GM21360 (cell line): ENCODE measurements around the gene CRTC1.
A peak's percentile ranks its signal among the peaks of the same experiment; 100 is the strongest.

ENCODE experiments used
- ATAC-seq: cut with Tn5 transposase; IDR thresholded peaks from one replicate; pipeline ENCODE4 v1.9.1; 2021; ENCODE audit warnings: mild to moderate bottlenecking, moderate library complexity; ENCODE audit not compliant: unreplicated experiment

CRTC1 gene, protein sequence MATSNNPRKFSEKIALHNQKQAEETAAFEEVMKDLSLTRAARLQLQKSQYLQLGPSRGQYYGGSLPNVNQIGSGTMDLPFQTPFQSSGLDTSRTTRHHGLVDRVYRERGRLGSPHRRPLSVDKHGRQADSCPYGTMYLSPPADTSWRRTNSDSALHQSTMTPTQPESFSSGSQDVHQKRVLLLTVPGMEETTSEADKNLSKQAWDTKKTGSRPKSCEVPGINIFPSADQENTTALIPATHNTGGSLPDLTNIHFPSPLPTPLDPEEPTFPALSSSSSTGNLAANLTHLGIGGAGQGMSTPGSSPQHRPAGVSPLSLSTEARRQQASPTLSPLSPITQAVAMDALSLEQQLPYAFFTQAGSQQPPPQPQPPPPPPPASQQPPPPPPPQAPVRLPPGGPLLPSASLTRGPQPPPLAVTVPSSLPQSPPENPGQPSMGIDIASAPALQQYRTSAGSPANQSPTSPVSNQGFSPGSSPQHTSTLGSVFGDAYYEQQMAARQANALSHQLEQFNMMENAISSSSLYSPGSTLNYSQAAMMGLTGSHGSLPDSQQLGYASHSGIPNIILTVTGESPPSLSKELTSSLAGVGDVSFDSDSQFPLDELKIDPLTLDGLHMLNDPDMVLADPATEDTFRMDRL

DNA sequence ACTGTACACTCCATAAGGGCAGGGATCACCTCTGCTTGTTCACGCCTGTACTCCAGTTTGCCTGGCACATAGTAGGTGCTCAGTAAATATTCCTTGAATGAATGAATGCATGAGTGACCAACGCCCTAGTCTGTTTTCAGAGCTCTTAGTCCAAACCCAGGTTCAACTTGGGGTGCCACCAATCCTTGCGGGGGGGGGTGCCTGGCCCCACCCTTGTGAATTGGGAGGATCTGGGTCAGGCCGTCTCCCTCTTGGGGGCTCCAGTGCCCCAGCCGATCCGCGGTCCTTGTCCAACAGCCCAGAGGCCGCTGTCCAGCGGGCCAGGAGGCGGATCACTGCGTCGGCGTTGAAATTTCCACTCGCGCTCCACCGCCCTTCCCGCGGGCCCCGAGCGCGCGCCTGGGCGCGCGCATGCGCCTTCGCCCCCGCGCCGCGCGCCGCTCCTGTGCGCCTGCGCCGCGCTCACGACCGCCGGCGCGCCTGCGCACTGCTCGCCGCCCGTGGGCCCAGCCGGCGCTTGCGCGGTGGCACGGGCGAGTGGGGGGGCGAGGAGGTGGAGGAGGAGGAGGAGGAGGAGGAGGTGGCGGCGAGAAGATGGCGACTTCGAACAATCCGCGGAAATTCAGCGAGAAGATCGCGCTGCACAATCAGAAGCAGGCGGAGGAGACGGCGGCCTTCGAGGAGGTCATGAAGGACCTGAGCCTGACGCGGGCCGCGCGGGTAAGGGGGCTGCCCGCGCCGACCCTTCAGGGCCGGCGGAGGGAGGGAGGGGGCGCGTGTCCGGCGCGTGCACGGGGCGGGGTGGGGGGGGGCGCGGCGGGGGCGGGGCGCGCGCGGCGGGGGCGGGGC is at the start of gene CRTC1:
CRTC1 (plus strand) TSS at position 572 of the 849 bp plus-strand sequence; CDS start at position 595, 23 bp downstream.
- ATAC-seq, result peak; percentile 65

DNA sequence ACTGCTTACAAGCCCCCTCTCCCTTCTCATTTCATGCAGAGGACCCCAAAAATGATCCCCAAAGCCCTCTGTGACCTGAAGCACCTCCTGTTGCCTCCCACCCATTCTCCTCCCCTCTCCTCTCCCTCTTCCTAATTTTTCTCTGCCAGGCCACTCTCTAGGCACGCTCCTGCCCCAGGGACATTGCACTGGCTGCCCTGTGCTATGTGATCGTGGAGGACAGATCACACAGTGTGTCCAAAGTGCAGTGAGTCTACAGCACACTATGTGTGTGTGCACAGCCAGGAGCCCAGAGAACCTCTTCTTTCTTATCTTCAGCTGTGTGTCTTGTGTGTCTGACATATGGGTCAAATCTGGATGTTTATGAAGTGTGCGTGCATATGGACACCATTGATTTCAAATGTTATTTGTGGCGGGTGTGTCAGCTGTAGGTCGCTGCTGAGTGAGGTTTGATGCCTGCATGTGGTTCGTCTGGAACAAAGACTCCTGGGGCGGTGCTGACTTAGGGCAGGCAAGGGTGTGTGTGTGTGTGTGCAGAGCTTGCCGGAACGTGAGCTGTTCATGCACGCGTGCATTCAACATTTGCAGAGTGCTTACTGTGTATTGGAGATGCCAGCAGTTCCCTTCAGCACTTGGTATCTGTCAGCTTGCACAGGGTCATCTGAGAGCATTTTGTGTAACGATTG is 48.7 kb upstream of the CRTC1 start:
- no peak for ATAC-seq

DNA sequence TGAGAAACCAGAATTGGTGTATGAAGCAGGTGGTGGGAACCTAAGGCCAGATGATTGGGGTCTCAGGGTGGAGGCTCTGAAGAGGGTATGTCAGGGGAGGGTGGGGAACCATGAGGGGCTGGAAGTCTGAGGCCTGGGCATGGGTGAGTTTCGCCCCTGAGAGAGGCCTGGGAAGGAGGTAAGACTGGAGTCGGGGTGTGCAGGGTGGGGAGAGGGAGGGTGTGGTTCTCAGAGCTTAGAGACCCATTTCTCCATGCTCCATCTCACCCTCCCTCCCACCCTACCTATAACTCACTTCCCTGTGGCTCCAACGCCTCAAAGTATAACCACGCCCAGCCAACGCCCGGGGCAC is 47.7 kb upstream of the CRTC1 start:
- ATAC-seq, result no peak

DNA sequence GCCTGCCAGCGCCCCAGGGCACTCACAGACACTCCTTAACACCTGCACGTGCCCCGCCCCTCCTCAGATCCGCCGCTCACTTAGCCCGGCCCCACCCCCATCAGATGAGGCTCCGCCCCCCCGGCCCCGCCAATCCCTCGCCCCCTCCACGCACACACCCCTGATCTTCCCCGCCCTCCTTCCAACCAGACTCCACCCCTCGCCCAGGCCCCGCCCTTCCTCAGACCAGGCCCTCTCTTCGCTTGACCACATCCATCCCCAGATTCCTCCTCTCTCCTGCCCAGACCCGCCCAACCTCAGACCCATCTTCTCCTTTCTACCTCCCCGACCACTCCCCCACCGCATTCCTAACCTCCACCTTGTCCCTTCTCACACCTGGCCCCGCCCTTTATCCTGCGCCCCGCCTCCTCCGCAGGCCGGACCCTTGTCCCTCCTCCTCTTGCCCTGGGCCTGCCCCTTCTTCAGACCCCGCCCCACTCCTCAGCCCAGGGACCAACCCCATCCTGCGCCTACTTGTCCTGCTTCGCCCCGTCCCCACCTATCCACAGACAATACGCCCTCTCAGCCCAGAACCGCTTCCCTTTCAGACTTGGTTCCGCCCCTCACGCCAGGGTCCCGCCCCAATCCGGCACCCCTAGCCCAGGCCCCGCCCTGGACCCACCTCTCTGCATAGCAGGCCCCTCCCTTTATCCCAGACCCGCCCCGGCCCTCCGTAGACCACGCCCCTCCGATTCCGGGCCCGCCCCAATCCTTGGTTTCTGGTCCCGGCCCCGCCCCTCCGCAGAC is 47.1 kb upstream of the CRTC1 start:
- ATAC-seq, result peak; percentile 80

DNA sequence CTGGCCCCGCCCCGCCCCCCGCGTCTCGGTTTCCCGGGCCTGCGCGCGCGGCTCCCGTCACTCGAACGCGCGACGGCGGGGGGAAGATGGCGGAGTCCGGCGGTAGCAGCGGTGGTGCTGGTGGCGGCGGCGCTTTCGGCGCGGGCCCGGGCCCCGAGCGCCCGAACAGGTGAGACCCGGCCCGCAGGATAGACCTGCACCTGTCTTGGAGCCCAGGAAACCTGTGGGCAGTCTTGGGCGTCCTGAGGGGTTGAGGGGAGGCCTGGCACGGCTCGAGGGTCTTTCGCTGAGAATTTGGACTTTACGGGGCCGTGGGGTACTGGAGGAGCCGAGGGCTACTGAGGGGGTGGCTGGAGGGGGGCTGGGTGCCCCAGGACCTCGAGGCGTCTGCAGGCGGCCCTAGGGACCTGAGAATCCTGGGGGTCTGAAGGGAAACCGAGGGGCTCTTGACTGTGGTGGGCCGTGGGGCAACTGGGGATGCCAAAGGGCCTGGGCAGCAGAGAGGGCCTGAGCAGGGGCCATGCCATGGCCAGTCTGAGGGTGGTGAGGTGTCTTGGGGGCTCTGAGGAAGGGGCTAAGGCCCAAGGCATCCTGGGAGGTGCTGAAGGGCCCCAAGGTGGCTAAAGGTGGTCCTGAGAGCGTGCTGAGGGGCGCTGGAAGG is 46.4 kb upstream of the CRTC1 start, which contains the start of gene KLHL26:
KLHL26 (plus strand) TSS at position 60 of the 661 bp plus-strand sequence; CDS start at position 87, 27 bp downstream.
- ATAC-seq, result no peak

DNA sequence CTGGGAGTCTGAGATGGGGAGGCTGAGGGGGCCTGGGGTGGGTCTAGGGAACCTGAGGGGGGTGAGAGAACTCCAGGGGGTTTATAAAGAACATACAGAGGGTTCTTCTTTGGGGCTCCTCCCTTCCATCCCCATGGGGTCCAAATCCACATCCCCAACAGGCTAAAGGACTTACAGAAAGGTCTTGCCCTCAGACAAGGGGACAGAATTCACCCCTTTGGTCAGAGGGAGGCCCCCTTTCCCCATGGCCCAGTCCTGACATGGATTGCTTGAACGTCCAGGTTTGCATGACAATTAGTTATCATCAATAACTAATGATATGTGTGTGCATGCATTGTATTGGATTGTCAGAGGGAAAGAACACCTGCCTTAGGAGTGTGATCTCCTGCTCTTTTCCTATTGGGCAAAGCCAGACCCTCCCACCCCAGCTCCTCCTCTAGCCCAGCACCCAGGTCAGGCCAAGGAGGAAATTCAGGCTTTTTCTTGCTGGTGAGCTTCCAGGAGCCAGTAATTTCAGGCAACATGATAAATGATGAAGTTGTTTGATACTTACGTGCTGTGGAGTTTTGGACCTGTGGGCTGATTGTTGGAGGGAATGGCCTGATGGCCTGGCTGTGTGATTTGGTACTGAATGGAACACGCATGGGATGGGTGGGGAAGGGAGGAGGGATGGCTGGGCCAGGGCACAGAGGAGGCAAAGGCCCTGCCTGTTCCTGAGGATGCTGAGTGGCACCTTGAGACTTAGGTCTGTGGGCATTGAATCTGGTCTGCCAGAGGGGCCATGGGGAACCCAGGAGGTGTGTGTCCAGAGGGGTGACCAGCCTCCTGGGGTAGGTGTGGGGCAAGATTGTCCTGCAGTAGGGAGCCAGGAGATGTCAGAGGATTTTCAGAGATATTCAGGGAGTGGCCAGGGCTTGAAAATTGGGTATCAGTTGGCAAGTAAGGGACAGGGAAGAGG is 45.5 kb upstream of the CRTC1 start:
- no peak for ATAC-seq

DNA sequence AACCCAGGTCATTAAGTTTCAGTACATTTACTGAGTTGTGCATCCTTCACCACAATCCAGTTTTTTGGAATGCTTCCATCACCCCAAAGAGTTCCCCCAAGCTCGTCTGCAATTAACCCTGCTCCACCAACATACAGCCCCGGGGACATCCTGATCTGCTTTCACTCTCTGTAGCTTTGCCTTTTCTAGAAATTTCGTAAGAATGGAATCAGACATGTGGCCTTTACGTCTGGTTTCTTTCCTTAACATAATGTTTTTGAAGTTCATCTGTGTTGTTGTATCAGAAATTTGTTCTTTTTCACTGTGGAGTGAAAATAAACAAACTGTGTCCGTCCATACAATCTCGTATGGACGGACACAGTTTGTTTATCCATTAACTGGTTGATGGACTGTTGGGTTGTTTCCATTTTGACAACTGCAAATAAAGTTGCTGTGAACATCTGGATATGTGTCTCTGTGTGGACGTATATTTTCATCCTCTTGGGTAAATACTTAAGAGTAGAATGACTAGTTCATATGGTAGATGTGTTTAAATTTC is 43.7 kb upstream of the CRTC1 start:
- ATAC-seq, result no peak

DNA sequence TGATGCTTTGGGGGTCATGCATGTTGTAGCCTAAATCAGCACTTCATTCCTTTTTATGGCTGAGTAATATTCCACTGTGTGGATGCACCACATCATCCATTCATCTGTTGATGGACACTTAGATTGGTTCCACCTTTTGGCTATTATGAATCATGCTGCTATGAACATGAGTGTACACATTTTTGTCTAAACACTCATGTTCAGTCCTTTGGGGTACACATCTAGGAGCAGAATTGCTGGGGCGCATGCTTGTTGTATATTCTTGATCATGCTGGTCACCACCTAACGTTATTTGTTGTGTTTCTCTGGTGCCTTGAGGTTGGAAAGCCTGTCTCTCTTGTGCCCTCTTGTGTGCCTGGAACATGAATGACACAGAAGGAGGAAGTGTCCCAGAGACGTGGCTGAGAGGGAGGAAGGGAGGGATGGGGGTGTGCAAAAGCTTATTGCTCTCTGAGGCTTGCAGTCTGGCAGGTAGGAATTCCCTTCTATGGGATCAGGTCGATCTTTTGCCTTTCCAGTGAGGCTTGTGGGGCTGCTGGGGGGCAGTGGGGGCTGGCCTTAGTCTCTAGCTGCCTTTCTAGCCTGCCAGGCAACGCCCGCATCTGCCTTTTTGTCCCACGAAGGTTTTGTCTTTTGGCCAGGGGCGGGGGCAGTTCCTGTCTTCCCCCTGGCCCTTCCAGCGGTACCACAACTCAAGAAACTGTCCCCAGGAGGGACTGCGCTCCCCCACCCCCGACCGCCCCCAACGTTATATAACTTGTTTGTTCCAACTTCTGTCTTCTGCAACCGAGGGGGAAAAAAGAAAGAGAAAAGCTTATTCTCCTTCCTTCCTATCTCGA is 39.1 kb upstream of the CRTC1 start:
- ATAC-seq, result no peak

DNA sequence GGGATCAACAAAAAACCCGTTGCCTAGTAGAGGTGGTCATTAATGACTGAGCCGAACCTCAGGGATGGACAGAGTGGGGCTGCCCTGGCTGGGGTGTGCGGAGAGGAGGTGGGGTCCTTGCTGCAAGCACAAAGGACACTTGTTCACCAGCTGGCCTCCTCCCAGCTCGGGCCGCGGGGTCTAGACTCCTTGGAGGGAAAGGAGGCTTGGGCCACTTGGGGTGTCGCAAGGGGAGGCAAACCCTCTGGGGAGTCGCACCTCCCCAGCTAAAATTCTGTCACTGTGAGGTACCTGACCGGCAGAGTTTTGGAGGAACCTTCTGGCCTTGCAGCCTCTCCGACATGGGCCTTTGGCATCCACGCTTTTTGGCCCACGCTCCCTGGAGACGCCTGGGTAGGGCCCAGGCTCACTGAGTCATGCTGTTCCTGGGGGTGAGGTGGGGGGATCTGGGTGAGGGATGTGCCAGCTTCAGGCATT is 38.4 kb upstream of the CRTC1 start:
- ATAC-seq, result no peak

DNA sequence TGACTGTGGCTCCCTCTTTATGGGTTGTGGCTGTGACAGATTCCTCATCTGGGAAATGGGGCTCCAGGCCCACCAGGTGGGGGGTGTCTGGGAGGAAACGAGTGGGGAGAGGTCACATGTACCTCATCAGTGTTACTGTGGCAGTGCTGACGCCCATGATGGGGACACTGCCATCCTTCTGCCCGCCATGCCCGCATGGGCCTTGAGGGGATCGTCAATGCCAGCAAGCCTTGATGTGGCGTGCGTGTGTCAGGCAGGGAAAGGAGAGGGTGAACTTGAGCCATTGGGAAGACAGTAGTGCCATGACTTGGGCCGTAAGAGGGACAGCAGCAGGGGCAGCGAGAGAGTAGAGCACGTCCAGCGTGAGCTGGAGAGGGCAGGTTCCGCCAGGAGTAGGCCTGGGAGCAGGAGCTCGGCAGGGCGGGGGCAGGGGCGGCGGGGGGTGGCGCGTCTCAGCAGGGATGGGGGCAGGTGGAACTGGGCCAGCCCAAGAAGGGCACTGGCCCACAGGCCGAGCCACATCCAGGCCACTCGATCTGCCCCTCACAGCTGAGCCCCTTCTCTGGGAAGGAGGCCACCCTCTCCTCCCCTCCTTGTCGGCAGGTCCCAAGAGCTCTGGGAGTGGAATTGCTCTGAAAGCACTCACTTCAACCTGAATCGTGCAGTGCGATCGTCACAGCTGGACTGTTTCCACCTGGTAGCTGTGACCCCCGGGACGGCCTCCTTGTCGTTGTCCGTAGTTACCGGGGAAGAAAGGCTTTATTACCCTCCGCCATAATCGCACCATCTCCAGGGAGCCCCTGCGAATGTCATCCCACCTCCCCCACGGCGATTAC is 36.7 kb upstream of the CRTC1 start:
- ATAC-seq, result no peak

DNA sequence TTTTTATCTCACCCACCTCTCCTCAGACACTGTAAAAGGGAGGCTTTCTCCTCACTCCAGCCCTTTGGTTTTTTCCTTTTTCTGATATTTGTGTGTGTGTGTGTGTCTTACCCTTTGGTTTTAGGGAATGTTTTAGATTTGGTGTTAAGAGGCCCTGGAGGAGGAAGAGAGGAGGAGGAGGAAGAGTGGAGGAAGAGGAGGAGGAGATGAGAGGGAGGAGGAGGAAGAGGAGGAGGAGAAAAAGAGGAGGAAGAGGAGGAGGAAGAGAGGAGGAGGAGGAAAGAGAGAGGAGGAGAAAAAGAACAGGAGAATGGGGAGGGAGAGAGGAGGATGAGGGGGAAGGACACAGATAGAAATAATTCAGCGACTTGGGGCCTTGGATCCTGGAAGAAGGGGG is 36.1 kb upstream of the CRTC1 start:
- no peak for ATAC-seq

DNA sequence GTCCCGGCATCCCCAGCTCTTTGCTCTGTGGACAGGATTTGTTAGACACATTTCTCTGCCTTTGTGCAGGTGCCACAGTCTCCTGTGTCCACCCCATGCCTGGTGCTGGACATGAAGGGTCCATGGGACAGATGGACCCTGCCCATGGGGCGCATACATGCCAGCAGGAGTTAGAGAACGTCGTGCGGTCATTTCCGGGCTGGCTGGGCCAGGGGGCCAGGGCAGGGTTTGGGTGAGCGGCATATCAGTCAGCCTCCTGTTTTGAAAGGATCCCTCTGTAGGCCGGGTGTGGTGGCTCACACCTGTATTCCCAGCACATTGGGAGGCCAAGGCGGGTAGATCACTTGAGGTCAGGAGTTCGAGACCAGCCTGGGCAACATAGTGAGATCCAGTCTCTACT is 35.7 kb upstream of the CRTC1 start:
- no peak for ATAC-seq

DNA sequence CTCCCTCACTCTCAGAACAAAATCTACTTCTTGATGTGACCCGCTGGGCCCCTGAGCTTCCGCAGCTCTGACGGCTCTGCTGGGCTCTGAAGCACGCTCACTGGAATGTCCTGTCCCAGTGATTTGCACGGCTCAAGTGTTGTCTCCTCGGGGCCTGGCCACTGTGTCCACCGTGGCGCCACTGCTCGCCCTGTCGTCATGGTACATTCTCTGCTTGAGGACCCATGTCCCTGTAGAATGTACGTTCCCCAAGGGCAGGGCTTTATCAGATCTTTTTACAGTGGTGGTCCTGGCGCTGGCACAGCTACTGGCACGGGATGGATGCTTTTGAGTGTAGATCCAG is 34.5 kb upstream of the CRTC1 start:
- ATAC-seq, result no peak

DNA sequence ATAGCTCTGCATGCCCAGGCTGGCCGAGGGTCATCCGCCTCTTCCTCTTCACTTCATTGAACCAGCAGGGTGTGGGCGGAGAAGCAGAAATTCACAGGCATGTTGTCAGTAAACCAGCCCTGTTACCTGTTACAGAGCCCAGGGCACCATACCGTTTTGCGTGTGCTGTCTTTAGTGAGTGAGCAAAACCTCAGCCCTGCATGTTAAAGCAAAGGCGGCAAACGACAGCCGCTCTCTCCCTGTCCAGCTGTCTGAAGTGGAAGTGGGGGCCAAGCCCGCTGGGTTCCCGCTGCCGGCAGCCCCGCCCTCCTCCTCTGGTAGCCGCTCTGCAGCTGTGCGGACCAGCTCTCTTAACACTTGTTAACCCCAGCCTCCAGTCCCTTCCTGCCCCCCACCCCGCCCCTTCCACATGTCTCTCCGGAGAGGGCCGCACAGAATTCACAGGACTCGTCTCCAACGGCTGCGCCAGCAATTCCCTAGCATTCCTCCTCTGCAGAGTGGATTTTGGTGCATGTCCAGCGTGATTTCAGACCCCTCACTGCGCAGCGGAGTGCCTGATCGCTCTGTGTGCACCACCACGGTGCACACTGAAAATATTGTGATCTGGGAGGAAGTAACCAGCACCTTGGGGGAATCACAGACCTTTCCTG is 34.0 kb upstream of the CRTC1 start:
- ATAC-seq, result no peak

DNA sequence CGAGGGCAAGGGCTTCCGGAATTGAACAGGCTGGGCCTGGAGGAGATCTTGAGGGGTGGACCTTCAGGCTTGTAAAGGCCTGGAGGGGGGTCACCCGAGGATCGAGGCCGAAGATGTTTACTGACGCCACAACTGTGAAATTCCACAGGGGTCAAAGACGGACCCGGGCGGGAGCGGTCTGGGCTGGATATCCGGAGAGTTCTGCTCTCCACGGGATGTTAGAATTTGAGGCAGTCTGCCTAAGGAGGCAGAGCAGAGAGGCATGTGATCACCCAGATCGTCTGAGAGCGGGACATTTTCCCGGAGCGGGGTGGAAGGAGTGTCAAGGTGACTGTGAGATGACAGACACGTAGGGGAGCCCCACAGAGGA is 33.5 kb upstream of the CRTC1 start:
- ATAC-seq, result no peak

DNA sequence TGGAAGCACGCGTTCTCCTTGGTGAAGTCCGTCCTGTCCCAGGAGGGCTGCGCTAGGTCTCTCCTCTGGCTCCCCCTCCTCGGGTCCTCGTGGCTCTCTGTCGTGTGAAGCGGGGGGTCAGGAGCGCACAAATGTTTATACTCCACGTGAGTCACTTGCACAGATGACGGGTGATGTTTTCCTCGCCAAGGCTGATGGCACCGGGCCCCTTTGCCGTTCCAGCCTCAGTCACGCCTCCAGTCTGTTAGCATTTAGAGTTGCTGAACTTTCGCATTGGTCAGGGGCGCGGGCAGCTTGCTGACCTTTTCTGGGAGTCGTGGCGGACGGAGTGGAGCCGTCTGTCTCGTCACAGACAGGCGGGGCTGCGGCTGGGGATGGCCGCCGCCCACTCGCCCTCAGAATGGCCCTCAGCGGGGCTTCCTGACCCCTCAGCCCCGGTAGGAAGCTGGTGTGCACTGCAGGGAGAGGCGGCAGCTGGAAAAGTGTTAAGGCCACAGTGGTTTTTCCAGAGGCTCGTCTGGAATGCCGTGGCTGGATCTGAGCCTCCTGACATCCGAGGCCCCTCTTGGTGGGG is 32.9 kb upstream of the CRTC1 start:
- ATAC-seq, result no peak
